GM12892 (cell line): ENCODE data around the gene EFCAB8.

Experiments
- DNase-seq: peaks from one replicate; pipeline ENCODE4 v3.0.0; 2011; ENCODE audit not compliant: insufficient read length
- FAIRE-seq: peaks from 2 replicates; lab custom pipeline; 2011; peaks lifted over from hg19 to GRCh38; lab: Jason Lieb, UNC
- POLR2A ChIP-seq: IDR thresholded peaks from 2 replicates; pipeline ENCODE4 v1.6.1; 2011; ENCODE audit warnings: low read depth, low read length, control low read depth
- POLR2AphosphoS5 ChIP-seq: IDR thresholded peaks from 2 replicates; pipeline ENCODE4 v1.6.1; 2011; ENCODE audit warnings: low read depth, low read length, control low read depth
- TAF1 ChIP-seq: IDR thresholded peaks from 2 replicates; pipeline ENCODE4 v1.6.1; 2011; ENCODE audit warnings: low read depth, mild to moderate bottlenecking, control low read depth, low read length, borderline replicate concordance

Gene EFCAB8

DNA sequence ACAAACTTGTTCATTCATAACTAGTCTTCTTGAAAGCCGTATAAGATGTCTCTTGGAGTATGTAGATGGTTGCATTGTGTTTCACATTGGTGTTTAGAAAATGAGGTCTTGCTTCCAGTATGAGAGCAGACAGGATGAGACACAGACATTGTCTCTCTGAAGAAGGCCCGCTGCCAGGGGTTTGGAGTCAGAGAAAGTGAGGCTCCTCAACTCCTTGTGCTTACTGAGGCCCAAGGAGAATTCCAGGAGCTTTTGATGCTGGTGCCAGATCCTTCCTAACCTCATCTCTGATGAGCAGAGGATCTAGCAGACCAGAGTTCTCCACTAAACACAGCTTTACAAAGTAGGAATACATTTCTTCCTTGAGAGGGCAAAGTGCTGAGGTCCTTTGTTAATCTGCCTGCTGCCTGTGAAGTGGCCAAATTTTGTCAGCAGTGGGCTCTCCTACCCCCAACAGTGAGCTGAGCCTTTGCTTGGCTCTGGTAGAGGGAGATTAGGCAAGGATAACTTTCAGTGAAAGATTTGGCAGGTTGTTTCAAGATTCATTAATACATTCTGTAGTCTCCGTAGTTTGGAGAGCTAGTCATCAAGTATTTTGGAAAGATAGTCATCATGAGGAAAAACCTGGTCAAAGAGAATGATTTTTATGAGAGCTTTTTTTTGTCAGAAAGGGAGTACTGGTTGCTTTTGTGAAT, 29.3 kb upstream of the EFCAB8 start:
- TF ChIP-seq POLR2AphosphoS5 (no peak), TAF1 (no peak), POLR2A (no peak)
- FAIRE-seq: no peak
- DNase-seq: no peak

DNA sequence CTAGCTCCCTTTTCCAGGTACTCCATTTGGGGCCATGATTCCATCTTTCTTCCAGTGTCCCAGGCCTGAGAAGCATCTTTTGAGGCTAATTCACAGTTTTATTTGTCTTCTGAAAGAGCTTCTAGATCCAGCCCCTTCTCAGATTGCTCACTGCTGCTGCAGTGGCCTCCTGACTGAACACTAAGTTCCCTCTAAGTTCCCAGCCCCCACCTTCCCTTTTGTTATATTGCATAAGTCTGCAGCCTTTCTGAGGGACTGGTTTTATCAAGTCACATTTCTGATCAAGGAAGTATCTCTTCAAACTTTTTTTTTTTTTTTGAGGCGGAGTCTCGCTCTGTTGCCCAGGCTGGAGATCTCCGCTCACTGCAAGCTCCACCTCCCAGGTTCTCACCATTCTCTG, 28.3 kb upstream of the EFCAB8 start:
- TF ChIP-seq POLR2A (no peak), TAF1 (no peak), POLR2AphosphoS5 (no peak)
- no peak for FAIRE-seq
- DNase-seq: no peak

DNA sequence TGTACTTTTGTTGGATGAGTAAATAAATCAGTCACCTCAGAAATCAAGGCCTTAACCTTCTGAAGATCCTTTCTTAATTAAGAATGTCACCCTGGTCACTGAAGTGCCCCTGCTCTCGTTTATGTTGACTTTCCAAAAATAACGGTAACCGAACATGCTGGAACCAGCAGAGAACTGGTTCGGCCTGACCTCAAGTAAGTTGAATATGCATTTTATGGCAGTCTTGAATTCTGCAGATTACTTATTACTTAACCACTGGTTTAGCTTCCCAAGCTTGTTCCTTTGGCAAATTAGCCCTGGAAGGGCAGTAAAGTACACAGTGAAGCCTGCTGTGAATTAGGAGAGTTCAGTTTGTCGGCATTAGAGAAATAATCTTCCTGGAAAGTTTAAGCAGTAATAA, 26.7 kb upstream of the EFCAB8 start:
- TF ChIP-seq TAF1 (no peak), POLR2A (no peak), POLR2AphosphoS5 (no peak)
- DNase-seq: no peak
- FAIRE-seq: no peak

DNA sequence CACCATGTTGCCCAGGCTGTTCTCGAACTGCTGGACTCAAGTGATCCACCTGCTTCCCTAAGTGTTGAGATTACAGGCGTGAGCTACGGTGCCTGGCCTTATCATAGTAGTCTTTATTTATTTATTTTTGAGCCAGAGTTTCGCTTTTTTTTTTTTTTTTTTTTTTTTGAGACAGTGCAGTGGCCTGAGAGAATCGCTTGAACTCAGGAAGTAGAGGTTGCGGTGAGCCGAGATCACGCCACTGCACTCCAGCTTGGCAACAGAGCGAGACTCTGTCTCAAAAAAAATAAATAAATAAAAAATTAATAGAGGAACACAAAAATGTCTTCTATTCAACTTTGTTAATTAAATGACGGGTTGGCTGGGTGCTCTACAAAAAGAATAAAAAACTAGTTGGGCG, 26.1 kb upstream of the EFCAB8 start:
- no peak for FAIRE-seq
- no peak for DNase-seq
- TF ChIP-seq TAF1 (no peak), POLR2AphosphoS5 (no peak), POLR2A (no peak)

DNA sequence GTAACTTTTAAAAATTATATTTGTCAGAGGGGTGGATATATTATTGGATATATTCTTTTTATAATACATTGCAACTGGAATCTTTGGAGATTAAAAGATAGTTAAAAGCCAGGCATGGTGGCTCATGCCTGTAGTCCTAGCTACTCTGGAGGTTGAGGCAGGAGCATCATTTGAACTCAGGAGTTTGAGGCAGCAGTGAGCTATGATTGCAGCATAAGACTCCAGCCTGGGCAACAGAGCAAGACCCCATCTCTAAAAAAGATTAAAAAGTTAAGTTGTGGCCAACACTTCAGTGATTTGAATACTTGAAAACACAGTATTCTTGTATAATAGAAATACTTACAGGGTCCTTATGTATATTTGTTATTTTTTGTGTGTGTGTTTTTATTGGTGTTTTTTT, 23.8 kb upstream of the EFCAB8 start:
- FAIRE-seq: no peak
- no peak for TF ChIP-seq TAF1
- TF ChIP-seq POLR2A: no peak
- no peak for TF ChIP-seq POLR2AphosphoS5
- no peak for DNase-seq

DNA sequence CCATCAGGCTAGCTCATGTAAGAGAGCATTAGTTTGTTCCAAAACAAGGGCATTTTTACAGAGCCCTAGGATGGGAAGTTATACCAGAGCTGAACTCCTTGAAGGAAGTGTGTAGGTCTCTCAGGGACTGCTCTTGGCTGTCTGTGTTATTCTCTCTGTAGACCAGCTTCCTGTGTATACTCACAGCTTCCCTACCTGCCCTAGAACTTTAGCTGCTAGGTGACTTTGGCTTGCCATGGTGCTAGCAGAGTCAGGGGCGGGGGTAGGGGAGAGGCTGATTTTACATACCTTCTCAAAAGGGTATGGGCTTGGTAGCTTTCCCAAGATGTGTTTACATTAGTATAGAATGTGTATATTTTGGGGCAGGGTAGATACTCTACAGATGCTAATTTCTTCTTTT, 21.6 kb upstream of the EFCAB8 start:
- FAIRE-seq (no peak), DNase-seq (no peak)
- TF ChIP-seq TAF1: no peak
- no peak for TF ChIP-seq POLR2A
- no peak for TF ChIP-seq POLR2AphosphoS5

DNA sequence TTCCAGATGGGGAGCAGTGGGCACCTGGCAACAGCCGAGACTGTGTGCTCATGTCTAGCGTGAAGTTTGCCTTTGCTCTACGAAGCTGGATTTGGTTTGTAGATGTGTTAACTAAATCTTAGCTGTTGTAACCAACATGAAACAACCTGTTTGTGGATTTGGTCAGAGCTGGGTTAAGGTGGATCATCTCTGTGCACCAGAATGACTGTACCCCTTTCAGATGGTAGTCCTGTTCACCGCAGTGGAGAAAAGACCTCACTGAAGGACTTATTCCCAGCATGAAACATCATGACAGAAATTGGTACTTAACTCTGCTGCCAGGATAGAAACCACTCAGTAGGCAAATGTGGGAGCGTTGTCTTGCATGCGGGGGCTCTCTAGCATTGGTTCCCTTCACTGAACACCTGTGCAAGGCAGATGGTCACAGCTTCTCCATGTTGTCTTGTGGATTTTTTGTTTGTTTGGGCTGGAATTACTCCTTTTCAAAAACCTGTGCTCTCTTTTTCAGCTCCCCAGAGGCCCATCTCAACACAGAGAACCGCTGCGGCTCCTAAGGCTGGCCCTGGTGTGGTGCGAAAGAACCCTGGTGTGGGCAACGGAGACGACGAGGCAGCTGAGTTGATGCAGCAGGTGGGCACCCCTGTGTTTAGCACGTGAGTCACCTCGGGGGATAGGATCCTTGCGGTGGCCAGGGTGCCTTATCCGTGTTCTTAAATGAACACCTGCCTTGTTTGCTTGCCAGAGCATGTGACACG, 19.3 kb upstream of the EFCAB8 start:
- FAIRE-seq: no peak
- no peak for DNase-seq

DNA sequence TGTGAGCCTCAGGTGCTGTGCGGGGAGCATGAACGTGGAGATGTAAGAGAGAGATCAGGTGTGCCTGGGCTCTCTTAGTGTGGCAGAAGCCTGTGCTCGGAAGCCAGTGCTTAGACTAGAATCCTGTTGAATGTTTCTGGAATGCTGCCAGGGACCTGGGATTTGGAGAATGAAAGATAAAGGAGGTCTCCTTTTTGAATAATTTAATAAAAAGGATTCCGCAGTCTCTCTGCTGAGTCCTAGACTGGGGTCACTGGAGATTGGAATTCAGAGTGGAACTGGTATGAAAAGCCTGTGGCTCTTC, 18.8 kb upstream of the EFCAB8 start:
- no peak for DNase-seq
- FAIRE-seq: no peak
- TF ChIP-seq TAF1: no peak
- TF ChIP-seq POLR2AphosphoS5: no peak
- TF ChIP-seq POLR2A: no peak

More for the DNA sequence above, 19.3 kb upstream of the EFCAB8 start:
- TF ChIP-seq POLR2A (no peak), POLR2AphosphoS5 (no peak), TAF1 (no peak)

DNA sequence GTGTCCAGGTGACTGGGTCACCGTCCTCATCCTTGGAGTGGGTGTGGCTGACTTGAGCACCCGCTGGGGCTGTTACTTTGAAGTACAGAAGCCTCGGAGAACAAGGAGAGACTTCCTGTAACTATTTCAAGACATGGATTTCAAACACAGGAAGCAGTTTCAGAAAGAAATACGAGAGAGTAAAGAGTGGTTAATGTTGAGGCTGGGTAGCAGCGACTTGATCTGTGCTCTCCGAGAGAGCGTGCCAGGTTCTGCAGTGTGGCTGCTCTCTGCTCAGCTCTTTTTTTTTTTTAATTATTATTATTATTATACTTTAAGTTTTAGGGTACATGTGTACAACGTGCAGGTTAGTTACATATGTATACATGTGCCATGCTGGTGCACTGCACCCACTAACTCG, 17.5 kb upstream of the EFCAB8 start:
- DNase-seq (no peak), FAIRE-seq (no peak)
- TF ChIP-seq TAF1 (no peak), POLR2A (no peak), POLR2AphosphoS5 (no peak)

DNA sequence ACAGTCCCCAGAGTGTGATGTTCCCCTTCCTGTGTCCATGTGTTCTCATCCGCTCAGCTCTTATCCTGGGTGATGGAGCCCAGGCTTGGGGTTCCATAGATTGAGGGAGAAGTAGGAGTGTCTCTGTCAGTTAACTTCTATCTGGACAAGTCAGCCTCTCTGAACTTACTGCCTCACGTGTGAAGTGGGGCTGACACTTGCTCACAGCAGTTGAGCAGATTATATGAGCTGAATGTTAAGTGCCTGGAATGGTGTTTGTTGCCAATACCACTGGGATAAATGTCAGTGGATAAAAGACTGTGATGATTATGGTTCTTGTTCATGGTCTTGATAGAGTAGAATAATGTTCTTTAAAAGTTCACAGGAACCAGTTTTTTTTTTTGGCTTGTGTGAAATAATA, 17.1 kb upstream of the EFCAB8 start:
- TF ChIP-seq POLR2A (no peak), POLR2AphosphoS5 (no peak), TAF1 (no peak)
- no peak for FAIRE-seq
- no peak for DNase-seq

DNA sequence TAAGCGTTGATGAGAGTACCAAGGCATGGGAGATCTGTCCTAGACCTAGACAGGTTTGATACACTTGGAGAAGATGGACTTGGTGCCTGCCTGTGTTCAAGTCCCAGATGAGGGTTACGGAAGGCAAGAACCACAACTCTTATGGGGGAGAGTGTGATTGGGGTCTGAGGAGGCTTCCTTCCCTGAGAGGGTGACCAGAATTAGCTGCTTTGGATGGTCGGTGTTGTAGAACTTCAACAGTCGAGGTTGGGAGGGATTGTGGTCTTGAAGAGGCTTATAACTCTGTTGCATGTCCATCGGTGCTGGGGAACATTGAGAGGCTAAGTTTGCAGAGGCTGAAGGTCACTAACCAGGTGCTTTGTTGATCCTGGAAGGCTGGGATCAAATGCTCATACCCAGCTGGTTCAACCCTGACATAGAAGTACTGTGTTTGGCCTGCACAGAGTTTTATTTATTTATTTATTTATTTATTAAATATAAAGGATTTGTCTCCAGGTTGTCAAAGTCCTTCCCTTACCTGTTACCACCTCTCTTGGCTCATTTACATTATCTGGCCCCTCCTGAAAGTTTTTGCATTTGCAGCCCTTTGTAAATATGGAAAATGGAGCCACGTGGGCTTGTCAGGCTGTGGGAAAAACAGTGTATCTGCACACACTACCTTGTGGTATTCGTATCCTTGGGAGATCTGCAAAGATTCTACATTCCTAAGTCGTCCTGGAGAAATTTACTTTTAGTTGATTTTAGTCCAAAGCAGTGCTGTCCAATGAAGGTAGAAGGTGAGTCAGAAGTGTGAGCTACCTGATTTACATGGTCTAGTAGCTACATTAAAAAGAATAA, 15.8 kb upstream of the EFCAB8 start:
- no peak for FAIRE-seq
- TF ChIP-seq POLR2A (no peak), TAF1 (no peak), POLR2AphosphoS5 (no peak)

More for the DNA sequence above, 15.8 kb upstream of the EFCAB8 start:
- DNase-seq: no peak
